ENCODE data around the gene CD276.
"Not testable (repeated sequence)": the region's sequence is repeated elsewhere in the genome, so short reads cannot be mapped to it uniquely, and the experiment has no call there.

Gene CD276

DNA sequence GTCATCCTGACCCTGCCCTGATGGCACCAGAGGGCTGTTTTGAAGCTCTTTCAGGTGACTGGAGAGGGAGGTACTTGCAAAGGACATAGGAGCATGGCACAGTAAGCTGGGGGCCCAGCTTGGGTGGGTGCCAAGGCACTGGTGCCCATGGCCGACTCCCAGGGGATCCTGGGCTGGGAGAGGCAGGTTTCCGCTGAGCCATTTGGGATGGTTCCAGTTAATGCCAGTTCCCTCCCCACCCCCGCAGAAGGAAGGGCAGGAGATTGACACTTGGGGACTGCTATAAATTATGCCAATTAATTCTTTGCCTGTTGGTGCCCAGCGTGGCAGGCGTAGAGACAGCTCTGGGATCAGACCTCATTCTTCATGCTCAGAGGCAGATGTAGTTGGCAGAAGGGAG lies 26.1 kb downstream of the CD276 start:
- DNase-seq, result no peak

GRCh38 chr15:73711526-73711925 lies 27.3 kb downstream of the CD276 start:
- no peak for DNase-seq

- DNase-seq, result no peak
These were observed 27.9 kb downstream of the CD276 start for GRCh38 chr15:73712107-73712506.

- DNase-seq, result no peak
These were observed 30.6 kb downstream of the CD276 start for GRCh38 chr15:73714695-73715301.

GRCh38 chr15:73715417-73715816 lies 31.2 kb downstream of the CD276 start:
- no peak for DNase-seq

GRCh38 chr15:73716417-73716816 lies 32.2 kb downstream of the CD276 start:
- DNase-seq, result no peak

DNA sequence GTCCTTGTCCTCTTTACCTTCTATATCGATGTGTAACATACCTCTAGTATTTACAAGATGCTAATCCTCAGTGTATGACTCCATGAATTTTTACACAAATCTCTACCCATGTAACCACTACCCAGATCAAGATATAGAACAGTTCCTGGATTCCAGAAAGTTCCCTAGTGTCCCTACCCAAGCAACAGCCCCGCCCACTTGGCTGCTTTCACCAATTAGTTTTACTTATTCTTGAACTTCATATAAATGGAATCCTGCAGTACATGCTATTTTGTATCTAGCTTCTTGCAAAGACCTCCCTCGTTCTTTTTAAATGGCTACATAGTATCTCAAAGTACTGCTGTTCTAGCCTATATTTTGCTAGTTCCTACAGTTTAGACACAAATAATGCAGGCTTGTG lies 33.0 kb downstream of the CD276 start:
- no peak for DNase-seq

DNA sequence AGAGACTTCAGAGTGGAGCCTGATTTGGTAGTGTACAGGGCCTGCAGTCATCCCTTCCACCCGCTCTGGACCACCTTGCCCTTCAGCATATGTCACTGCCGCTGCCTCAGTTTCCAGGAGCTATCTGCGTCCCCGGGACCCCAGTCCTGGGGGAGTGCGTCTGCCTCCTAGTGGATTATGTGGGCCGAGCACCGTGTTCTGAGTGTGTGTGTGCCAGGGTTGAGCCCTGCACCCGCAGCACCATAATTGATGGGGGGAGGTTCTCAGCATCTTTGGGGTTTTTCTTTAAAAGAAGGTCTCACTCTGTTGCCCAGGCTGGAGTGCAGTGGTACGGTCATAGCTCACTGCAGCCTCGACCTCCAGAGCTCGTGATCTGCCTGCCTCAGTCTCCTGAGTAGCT lies 33.6 kb downstream of the CD276 start:
- DNase-seq, result no peak

GRCh38 chr15:73718694-73719093 lies 34.5 kb downstream of the CD276 start:
- DNase-seq, result no peak

DNA sequence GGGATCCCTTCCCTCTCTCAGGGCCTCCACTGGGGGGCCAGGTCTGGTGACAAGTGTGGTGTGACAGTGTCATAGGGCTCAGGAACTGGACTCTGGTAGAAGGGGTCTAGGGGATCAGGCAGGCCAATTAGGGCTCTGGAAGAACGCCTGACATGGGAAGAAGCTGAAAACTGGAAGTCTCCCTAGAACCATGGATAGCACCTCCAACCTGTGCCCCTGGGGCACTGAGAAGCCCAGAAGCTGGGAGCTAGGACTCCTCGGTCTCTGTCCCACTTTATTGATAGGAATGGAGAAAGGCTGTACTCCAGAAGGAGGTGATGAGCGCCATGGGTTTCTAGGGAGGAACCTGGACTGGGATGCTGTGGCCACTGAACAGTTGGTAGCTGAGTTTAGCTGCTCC lies 38.2 kb downstream of the CD276 start:
- no peak for DNase-seq

GRCh38 chr15:73723191-73723590 lies 39.0 kb downstream of the CD276 start:
- DNase-seq, result no peak

GRCh38 chr15:73724212-73724611 lies 40.0 kb downstream of the CD276 start:
- no peak for DNase-seq

- DNase-seq, result no peak
These were observed 43.3 kb downstream of the CD276 start for GRCh38 chr15:73727330-73727976.

DNA sequence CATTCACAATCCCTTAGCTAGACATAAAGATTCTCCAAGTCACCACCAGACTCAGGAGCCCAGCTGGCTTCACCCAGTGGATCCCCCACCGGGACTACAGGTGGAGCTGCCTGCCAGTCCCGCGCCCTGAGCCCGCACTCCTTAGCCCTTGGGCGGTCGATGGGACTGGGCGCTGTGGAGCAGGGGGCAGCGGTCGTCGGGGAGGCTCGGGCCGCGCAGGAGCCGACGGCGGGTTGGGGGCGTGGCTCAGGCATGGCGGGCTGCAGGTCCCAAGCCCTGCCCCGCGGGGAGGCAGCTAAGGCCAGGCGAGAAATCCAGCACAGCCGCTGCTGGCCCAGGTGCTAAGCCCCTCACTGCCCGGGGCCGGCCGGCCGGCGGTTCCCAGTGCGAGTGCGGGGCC lies 47.9 kb downstream of the CD276 start:
- DNase-seq, result not testable (repeated sequence)

GRCh38 chr15:73732930-73733329 lies 48.7 kb downstream of the CD276 start:
- no peak for DNase-seq

DNA sequence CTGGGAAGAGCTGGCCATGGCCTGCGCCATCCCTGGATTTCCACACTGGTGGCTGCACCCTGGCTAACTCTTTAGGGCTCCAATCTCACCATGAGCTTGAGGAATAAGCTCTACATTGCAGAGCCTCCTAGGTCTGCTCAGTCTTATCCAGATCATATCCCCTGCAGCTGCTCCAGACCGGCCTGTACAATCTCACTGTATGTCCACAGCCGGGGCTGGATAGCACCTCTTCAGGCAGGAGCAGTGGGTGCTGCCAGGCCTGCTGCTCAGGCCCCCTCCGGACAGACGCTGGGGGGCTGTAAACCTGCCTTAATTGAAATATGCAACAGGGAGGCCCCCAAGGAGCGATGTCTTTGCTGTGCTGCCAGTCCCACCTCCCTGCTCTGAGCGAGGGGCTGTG lies 53.4 kb downstream of the CD276 start:
- DNase-seq, result no peak

- DNase-seq, result no peak
These were observed 56.2 kb downstream of the CD276 start for GRCh38 chr15:73740152-73741048.

- DNase-seq, result no peak
These were observed 57.2 kb downstream of the CD276 start for GRCh38 chr15:73741321-73741836.

- DNase-seq, result no peak
These were observed 60.1 kb downstream of the CD276 start for GRCh38 chr15:73744293-73744692.

DNA sequence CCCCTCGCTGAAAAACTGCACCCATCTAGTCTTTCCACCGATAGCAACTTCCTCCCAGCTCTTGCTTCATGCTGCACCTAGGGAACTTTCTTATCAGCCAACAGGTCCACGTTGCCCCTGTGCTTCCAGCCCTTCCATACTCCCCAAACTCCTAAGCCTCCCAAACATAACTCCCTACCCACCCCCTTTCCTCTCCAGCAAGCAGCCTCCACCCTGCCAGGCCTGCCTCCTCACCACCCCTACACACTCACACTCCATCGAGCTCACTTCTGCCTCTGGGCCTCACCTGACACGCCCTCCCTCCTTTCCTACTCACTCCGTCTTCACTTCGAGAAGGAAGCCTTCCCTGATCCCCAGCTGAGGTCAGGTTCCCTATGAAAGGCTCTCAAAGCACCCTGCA lies 60.9 kb downstream of the CD276 start:
- DNase-seq, result no peak

GRCh38 chr15:73746261-73746660 lies 62.1 kb downstream of the CD276 start:
- DNase-seq, result no peak

DNA sequence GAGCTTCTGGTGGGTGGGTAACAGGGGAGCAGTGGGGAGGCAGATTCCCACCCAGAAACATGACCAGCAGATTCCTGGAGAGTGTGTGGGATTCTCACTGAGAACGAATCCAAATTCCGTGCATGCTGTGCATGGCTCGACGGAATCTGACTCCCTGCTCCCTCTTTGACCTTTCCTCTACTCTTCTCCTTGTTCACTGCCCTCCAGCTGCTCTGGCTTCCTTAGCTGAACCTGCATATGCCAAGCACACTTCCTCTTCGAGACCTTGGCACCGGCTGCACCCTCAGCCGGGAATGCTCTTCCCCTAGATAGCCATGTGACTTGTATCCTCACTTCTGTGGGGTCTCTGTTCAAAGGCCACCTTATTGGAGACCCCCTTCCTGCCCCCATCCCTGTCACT lies 62.7 kb downstream of the CD276 start:
- no peak for DNase-seq

DNA sequence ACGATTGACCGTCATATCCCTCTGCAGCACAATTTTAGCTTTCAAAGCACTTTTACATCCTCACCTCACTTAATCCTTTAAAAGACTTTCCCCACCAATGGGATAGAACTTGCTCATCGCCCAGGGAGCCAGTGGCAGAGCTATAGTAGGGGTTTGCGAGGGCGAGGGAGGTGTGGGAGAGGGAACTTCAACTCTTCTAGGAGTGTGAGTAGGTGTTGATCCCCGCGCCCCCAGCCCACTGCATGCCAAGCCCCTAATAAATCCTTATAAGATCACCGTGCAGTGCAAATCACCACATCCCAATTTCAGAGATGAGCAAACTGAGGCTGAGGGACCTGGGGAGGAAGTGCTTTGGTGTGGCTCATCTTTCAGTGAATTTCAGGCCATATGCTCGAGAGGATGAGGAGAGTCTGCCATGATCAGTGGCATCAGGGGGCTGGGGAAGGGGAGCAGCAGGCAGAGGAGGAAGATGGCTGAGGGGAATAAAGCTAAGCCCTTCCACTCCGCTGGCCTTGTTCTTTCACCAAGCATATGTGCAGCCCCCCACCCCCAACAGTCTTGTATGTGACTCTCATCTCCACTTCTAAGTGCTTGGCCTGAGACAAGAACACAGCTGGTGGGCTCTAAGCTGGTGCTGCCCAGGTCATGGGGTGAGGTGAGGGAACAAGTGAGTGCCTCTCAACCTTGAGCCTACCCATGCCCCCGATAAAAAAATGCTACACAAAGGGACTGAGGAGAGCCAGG lies 63.8 kb downstream of the CD276 start:
- DNase-seq, result no peak

Measured in activated CD4-positive, alpha-beta T cell treated with anti-CD3 and anti-CD28 coated beads, Interleukin-2, amount 50 U/mL, for 1 hour (primary cell).